Measurements from ENCODE around the gene RSKR.

GRCh38 chr17:28623696-28624095 lies 9.7 kb upstream of the RSKR start:
- TF ChIP-seq EZH2phosphoT487 (IDR thresholded peaks at IDR 0.05; ENCODE audit: low read length) (no peak), EZH2 (optimal IDR thresholded peaks at IDR 0.05; ENCODE audit: low read depth, low read length) (no peak)
